ENCODE measurements around the gene ELOB. TPM values are rescaled to one million over a fixed set of nuclear protein-coding genes. Genes with fewer than 3 reads are reported as not detected.
"Not testable (repeated sequence)": the region's sequence is repeated elsewhere in the genome, so short reads cannot be mapped to it uniquely, and the experiment has no call there.

Gene ELOB
- total and polyA plus RNA-seq, 8 donors = 133 to 224 (median 197) TPM

DNA sequence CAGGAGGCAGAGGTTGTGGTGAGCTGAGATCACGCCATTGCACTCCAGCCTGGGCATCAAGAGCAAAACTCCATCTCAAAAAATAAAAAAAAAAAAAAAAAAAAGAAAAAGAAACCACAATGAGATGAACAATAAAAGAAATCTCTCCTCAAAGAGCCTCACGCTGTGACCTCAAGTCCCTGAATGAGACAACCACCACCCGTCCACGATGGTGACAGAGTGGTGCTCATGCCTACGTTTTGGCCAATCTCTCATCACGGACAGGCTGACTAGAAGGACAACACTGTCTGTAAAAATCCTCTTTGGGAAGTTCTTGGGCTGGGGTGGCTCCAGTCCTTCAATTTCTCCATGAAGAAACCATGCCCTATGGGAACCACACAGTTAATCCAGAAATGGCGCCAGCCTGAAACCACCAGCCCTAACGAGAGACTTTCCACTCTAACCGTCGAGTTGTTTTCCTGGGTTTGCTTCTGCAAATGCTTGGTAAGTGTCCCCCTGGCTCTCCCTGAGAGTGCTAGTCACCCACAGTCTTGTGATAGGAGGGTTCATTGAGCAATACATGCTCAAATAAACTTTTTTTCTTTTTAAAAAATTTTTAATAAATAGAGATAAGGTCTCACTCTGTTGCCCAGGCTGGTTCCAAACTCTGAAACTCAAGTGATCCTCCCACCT lies 42.1 kb downstream of the ELOB start:
- peak in 1 of 4 donors; percentile 19 for DNase-seq
- H3K9me3 ChIP-seq = no peaks in the 10 kb centered on the region
- intact Hi-C loops (cut with DNase I) = no loop called here
- H3K27me3 ChIP-seq = peaks cover 0 to 16% of the 10 kb centered on the region in 2 donors
- TF ChIP-seq, protein P1, sequence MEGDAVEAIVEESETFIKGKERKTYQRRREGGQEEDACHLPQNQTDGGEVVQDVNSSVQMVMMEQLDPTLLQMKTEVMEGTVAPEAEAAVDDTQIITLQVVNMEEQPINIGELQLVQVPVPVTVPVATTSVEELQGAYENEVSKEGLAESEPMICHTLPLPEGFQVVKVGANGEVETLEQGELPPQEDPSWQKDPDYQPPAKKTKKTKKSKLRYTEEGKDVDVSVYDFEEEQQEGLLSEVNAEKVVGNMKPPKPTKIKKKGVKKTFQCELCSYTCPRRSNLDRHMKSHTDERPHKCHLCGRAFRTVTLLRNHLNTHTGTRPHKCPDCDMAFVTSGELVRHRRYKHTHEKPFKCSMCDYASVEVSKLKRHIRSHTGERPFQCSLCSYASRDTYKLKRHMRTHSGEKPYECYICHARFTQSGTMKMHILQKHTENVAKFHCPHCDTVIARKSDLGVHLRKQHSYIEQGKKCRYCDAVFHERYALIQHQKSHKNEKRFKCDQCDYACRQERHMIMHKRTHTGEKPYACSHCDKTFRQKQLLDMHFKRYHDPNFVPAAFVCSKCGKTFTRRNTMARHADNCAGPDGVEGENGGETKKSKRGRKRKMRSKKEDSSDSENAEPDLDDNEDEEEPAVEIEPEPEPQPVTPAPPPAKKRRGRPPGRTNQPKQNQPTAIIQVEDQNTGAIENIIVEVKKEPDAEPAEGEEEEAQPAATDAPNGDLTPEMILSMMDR (IDR thresholded peaks at IDR 0.05) = no peak
- no peaks in the 10 kb centered on the region for H3K4me1 ChIP-seq
- ATAC-seq = no peak
- H3K27ac ChIP-seq = no peak overlapping the region
- H3K4me3 ChIP-seq = no peak overlapping the region
- no peaks in the 10 kb centered on the region for H3K36me3 ChIP-seq

DNA sequence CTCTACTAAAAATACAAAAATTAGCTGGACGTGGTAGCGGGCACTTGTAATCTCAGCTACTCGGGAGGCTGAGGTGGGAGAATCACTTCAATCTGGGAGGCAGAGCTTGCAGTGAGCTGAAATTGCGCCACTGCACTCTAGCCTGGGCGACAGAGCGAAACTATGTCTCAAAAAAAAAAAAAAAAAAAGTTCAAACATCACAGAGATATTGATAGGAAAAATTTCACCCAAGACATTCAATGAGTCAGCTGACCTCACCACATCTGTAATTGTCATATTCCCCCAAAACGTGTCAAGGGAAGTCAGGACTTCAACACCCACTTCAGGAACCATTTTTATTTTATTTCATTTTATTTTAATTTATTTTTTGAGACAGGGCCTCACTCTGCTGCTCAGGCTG lies 49.0 kb downstream of the ELOB start:
- H3K9me3 ChIP-seq = no peaks in the 10 kb centered on the region
- H3K4me3 ChIP-seq = no peak overlapping the region
- ATAC-seq (no peak), DNase-seq (no peak)
- H3K4me1 ChIP-seq = no peaks in the 10 kb centered on the region
- H3K27me3 ChIP-seq = peaks cover 0 to 10% of the 10 kb centered on the region in 2 donors
- TF ChIP-seq, protein P1 (IDR thresholded peaks at IDR 0.05) = no peak
- H3K27ac ChIP-seq = no peak overlapping the region
- no peaks in the 10 kb centered on the region for H3K36me3 ChIP-seq
- intact Hi-C loops (cut with DNase I) = no loop called here

DNA sequence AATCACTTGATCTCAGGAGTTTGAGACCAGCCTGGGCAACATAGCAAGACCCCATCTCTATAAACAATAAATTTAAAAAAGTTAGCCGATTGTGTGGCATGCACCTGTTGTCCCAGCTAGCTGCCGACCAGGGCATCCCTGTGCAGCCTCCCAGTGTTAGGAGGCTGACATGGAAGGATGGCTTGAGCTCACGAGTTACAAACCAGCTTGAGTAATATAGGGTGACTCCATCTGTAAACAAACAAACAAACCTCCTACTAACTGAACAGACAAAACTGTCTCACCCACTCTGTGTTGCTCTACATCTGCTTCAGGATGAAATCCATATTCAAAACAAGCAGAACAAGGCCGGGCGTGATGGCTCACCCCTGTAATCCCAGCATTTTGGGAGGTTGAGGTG lies 50.2 kb downstream of the ELOB start:
- ATAC-seq (no peak), DNase-seq (no peak)
- intact Hi-C loops (cut with DNase I) = no loop called here
- H3K4me3 ChIP-seq = no peak overlapping the region
- H3K4me1 ChIP-seq = no peaks in the 10 kb centered on the region
- H3K36me3 ChIP-seq = no peaks in the 10 kb centered on the region
- no peak overlapping the region for H3K27ac ChIP-seq
- TF ChIP-seq, protein P1 (IDR thresholded peaks at IDR 0.05) = no peak
- peaks cover 0 to 10% of the 10 kb centered on the region in 2 donors for H3K27me3 ChIP-seq
- H3K9me3 ChIP-seq = no peaks in the 10 kb centered on the region

DNA sequence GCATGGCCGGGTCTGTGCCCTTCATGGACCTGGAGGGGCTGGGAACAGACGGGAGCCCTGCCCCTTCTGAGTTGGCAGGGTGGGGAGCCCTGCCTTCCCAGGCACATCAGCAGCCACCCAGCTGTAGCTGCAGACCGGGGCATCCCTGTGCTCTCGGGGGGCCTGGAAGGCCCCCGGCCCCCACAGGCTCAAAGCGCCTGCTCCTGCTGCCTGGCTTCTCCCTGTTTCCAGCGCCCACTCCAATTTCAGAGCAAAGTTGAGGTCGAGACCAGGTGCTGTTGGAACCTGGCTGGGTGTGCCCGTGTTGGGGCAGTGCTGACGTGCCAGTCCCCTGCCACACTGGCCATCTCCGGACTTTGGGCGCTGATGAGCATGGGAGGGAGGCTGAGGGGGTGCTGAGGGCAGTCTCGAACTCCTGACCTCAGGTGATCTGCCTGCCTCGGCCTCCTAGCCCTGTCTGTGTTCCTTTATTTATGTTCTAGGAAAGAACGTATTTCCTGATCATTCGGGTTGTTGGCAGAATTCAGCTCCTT lies 52.2 kb downstream of the ELOB start:
- Histone ChIP-seq H3K9me3 (no peaks in the 10 kb centered on the region), H3K27me3 (peaks cover 0 to 10% of the 10 kb centered on the region in 2 donors), H3K4me3 (no peak overlapping the region), H3K27ac (no peak overlapping the region), H3K4me1 (peaks cover 0 to 12% of the 10 kb centered on the region in 2 donors), H3K36me3 (no peaks in the 10 kb centered on the region)
- intact Hi-C loops (cut with DNase I) = no loop called here
- TF ChIP-seq, protein P1 (IDR thresholded peaks at IDR 0.05) = no peak
- no peak for DNase-seq
- ATAC-seq = no peak

DNA sequence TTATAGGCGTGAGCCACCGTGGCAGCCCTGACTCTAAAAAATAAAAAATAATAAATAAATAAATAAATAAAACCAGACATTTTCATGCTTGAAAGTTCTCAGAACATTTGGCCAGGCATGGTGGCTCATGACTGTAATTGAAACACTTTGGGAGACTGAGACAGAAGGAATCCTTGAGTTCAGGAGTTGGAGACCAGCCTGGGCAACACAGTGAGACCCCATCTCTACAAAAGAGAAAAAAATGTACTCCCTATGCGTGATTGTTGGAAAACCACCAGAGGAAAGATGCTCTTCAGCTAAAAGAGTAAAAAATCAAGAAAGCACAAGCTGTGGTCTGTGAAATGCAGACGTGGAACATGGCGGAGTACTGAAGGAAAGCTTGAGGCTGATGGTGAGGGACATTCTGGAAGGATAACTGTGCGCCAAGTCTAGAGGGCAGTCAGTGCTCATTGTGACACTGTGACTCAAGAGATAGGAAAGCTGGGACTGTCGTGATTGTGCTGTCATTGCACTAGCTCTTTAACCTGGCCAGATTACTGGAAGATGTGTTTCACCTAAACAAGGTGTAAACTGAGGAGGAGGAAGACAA lies 52.9 kb downstream of the ELOB start:
- DNase-seq = no peak
- no peaks in the 10 kb centered on the region for H3K36me3 ChIP-seq
- intact Hi-C loops (cut with DNase I) = no loop called here
- no peak for ATAC-seq
- no peak overlapping the region for H3K27ac ChIP-seq
- H3K27me3 ChIP-seq = peaks cover 0 to 10% of the 10 kb centered on the region in 2 donors
- H3K9me3 ChIP-seq = no peaks in the 10 kb centered on the region
- TF ChIP-seq, protein P1 (IDR thresholded peaks at IDR 0.05) = no peak
- H3K4me1 ChIP-seq = peaks cover 0 to 19% of the 10 kb centered on the region in 2 donors
- H3K4me3 ChIP-seq = no peak overlapping the region

DNA sequence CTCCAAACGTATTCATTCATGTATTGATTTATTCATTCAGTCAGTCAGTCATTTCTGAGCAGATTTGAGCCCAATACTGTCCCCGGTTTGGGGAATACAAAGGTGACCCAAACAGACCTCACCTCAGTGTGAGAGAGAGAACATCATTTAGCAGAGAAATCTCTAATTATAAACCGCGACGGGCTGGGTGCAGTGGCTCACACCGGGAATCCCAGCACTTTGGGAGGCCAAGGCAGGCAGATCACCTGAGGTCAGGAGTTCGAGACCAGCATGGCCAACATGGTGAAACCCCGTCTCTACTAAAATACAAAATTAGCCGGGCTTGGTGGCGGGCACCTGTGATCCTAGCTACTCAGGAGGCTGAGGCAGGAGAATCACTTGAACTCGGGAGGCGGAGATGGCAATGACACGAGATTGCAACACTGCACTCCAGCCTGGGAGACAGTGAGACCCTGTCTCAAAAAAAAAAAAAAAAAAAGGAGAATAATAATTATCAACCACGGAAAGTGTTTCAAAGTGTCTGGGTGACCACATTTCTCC lies 55.4 kb downstream of the ELOB start:
- peak overlapping the region; percentile 56 to 81 for H3K27ac ChIP-seq

More for the DNA sequence above, 55.4 kb downstream of the ELOB start:
- intact Hi-C loops (cut with DNase I); DNase-seq; H3K9me3 ChIP-seq; ATAC-seq; H3K36me3 ChIP-seq: not testable (repeated sequence)
- H3K4me3 ChIP-seq = peak overlapping the region; percentile 51 to 60
- H3K27me3 ChIP-seq = peaks cover 0 to 11% of the 10 kb centered on the region in 2 donors
- peaks cover 0 to 23% of the 10 kb centered on the region in 2 donors for H3K4me1 ChIP-seq
